ENCODE measurements around the gene ATP8A1.

DNA sequence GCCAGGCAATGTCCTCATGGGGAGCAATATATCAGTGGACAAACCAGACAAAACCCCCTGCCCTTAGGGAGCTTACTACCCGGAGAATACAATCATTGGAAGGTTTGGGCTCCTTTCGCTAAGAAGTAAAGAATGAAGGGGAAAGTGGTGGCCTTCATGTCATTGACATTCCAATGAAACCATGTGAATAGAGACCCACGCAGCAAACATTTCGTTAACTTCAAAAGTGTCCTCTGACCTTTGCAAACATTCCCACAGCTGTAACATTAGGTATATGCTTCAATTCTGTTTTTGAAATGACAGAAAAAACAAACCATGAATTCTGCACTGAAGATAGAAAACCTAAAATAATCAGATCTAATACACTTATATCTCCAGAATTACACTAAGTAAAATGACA, 7.0 kb downstream of the ATP8A1 start:
- no peak for TF ChIP-seq EZH2 (IDR thresholded peaks at IDR 0.05)
- no peak for TF ChIP-seq POLR2AphosphoS5 (IDR thresholded peaks at IDR 0.05; ENCODE audit: borderline replicate concordance, low read depth, low read length)
- TF ChIP-seq FOXP2 (optimal IDR thresholded peaks at IDR 0.05; ENCODE audit: control extremely low read depth, extremely low read length, insufficient read depth), result no peak
